ENCODE measurements around the gene PSMC3. TPM values are rescaled to one million over a fixed set of nuclear protein-coding genes. Genes with fewer than 3 reads are reported as not detected.

The PSMC3 gene
- total and polyA plus RNA-seq, 9 of the 15 experiments (the other 6 are each of a cell fraction or from before 2014, with no cell fraction given): 44.3 to 324 (median 240) TPM

GRCh38 chr11:47408598-47409439, 17.4 kb downstream of the PSMC3 start (continued):
- TF ChIP-seq MCM5 (IDR thresholded peaks at IDR 0.05; ENCODE audit: low read depth) (no peak), SIN3A (IDR thresholded peaks at IDR 0.05; ENCODE audit: borderline replicate concordance in 2 of 2, control insufficient read depth in 1 of 2, low read depth in 2 of 2, low read length in 2 of 2) (peak in 1 of 2 experiments; percentile 15; a peak in 1 of 4 replicates), SMARCE1 (IDR thresholded peaks at IDR 0.05) (0 out of 2 replicates have a peak, but pooled peaks have one; percentile 26), FIP1L1 (IDR thresholded peaks at IDR 0.05; ENCODE audit: low read depth, low read length, poor library complexity, severe bottlenecking) (peak; percentile 14), HNRNPK (IDR thresholded peaks at IDR 0.05; ENCODE audit: low read depth, low read length, poor library complexity, severe bottlenecking) (peak; percentile 1), ZBTB11 (CRISPR knock-in tag; IDR thresholded peaks at IDR 0.05) (peak in 1 of 3 experiments; percentile 94; a peak in 2 of 6 replicates), HDAC1 (IDR thresholded peaks at IDR 0.05) (peak in 1 of 2 experiments; percentile 39; a peak in 2 of 4 replicates), ZNF395 (CRISPR knock-in tag; IDR thresholded peaks at IDR 0.05) (peak; percentile 2; the same call in 1 of the 2 replicates), DACH1 (IDR thresholded peaks at IDR 0.05; ENCODE audit: partially characterized antibody) (no peak), ZFP36 (IDR thresholded peaks at IDR 0.05; ENCODE audit: low read depth, low read length, partially characterized antibody) (no peak), STAT5A (IDR thresholded peaks at IDR 0.05; ENCODE audit: borderline replicate concordance, low read length) (no peak), FOXM1 (IDR thresholded peaks at IDR 0.05; ENCODE audit: low read depth) (no peak), FOXM1 (CRISPR knock-in tag; IDR thresholded peaks at IDR 0.05; ENCODE audit: low read depth) (peak; percentile 15; the same call in 1 of the 2 replicates), TRIM28 (IDR thresholded peaks at IDR 0.05) (no peak), RBBP5 (IDR thresholded peaks at IDR 0.05; ENCODE audit: borderline replicate concordance, insufficient read depth, low read length, poor library complexity, severe bottlenecking) (peak; percentile 6), OTX1 (CRISPR knock-in tag; IDR thresholded peaks at IDR 0.05) (0 out of 2 replicates have a peak, but pooled peaks have one; percentile 10), BCOR (IDR thresholded peaks at IDR 0.05) (peak; percentile 36; the same call in 1 of the 2 replicates), ZNF282 (CRISPR knock-in tag; IDR thresholded peaks at IDR 0.05) (0 out of 2 replicates have a peak, but pooled peaks have one; percentile 42)
